Effector CD4-positive, alpha-beta T cell (primary cell): ENCODE measurements around the gene AXDND1.
"Not testable (repeated sequence)": the region's sequence is repeated elsewhere in the genome, so short reads cannot be mapped to it uniquely, and the experiment has no call there.

Experiments
- DNase-seq: peaks from one replicate; pipeline ENCODE4 v3.0.0-alpha.2; 2020

The AXDND1 gene

DNA sequence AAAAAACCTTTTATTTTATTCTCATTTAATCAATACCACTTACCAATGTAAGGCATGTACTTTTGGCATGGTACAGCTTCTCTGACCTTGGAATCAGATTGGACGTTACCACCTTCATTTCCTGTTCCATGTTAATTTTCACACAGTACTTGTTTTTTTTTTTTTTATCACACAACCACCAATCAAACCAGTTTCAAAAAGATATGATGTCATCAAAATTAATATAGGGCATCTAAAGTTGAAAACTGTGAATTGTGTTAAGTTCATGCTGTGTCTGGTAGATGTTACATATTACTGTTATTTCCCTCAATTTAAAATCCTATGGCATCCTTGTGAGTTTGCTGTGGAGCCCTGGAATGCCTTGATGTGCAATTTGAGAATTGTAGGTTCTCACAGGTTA, 124.8 kb downstream of the AXDND1 start:
- DNase-seq, result no peak

DNA sequence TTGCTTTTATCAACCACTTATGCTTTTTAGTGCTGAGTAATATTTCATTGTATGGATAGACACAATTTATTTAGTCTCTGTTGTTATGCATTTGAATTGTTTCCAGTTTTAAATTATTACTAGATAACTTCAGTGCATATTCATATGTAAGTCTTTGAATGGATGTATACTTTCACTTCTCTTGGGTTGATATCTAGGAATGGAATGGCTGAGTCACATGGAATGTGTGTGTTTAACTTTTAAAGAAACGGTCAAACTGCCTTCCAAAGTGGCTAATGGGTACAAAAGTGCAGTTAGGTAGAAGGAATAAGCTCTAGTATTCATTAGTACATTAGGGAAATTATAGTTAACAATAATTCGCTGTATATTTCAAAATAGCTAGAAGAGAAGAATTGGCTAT, 127.6 kb downstream of the AXDND1 start:
- DNase-seq, result no peak

DNA sequence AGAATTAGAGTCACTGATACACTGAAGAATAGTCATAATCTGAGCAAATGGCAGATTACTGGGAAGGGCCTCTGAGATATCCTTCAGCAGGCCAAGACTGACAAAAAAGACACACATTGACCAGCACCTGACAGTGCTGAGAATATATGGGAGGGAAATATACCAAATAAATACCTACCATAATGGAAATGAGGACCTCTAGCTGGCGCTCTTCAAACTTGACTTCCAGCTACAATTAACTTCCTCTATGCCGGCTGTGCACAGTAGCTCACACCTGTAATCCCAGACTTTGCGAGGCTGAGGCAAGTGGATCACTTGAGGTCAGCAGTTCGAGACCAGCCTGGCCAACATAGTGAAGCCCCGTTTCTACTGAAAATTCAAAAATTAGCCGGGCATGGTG, 140.4 kb downstream of the AXDND1 start:
- no peak for DNase-seq

DNA sequence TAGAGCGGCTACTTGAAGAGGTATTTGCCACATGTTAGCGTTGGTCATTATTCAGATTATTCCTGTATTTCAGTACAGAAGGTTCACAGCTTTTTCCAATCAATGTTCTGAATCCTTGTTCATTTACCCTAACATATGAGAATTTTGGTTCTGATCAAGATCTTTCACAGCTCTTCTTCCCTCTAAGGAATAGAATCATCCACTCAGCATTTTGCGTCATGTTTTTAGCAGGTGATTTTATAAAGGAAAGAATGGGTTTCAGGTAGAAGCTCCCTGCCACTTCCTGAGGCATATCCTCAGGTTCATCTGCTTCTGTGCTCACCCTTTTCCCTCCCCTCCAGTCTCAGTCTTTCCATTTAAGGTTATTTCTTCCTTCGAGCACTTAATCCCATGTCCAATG, 143.6 kb downstream of the AXDND1 start:
- no peak for DNase-seq

DNA sequence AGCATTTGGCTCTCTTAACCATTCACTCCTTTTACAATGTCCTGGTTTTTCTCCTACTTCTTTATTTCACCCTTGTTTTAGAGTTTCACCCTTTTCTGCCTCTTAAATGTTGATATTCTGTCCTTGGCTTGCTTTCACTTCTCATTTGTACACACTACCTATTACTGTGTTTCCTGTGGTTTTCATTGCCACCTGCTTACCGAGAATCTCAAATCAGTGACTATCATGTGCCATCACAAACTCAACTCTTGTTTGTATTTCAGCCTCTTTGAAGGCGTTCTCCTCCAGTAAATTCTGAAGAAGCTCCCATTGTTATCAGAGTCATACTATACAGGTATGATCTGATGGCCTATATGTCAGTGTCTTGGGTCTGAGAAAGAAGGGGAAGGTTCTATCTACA, 144.3 kb downstream of the AXDND1 start:
- DNase-seq, result no peak

DNA sequence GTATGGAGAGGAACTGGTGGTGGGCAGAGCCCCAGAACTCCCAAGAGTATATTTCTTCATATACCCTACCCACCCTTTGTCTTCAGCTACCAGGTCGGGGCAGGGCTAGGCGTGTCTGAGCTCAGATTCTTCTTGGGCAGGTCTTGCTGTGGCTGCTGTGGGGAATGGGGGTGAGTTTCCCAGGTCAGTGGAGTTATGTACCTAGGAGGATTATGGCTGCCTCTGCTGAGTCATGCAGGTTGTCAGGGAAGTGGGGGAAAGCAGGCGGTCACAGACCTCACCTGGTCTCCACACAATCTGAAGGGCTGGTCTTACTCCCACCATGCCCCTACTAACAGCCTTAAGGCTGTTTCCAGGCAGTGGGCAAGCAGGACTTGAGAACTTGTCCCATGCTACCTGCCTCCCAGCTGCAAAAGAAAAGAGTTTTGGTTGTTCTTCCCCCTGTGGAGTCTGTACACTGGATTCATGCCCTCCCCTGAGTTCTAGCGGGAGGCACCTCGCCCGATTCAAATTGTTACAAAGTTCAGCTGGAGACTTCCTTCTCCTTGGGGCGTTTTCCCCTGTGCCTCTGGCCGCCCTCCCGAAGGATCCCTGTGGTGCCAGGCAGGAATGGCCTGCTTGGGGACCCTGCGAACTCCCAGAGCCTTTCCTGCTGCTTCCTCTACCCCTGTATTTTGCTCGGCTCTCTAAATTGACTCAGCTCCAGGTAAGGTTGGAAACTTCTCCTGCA, 151.4 kb downstream of the AXDND1 start:
- no peak for DNase-seq

DNA sequence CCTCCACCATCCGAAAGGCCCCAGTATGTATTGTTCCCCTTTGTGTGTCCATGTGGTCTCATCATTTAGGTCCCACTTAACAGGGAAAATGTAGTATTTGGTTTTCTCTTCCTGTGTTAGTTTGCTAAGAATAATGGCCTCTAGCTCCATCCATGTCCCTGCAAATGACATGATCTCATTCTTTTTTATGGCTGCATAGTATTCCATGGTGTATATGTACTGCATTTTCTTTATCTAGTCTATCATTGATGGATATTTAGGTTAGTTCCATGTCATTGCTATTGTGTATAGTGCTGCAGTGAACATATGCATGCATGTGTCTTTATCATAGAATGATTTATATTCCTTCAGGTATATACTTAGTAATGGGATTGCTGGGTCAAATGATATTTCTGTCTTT, 152.8 kb downstream of the AXDND1 start:
- DNase-seq, result not testable (repeated sequence)

DNA sequence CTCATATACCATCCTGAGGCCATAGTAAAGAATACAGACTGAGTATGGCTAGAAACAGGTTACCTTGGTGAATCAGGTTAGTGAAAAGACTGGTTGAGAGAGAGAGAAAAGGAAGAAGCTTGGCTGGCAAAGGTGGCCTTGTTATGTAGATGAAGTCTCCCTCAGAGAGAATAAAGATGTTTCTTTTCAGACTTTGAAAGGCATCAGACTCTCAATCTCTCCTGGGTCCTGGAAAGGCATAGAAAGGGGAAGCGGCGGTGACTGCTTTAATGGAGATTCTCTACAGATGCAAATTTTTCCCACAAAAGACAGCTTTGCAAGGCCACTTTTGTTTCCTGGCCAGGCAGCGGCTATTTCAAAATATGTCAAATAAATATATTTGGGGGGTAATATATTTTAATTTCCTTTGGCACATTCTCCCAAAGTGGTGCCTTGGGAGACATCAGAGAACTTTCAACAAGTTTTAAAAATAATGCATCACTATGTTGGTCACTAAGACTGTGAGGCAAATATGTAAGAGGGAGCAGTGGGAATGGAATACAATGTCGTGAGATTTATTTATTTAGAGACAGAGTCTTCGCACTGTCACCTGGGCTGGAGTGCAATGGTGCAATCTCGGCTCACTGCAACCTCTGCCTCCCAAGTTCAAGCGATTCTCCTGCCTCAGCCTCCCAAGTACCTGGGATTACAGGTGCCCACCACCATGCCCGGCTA, 163.9 kb downstream of the AXDND1 start:
- no peak for DNase-seq

DNA sequence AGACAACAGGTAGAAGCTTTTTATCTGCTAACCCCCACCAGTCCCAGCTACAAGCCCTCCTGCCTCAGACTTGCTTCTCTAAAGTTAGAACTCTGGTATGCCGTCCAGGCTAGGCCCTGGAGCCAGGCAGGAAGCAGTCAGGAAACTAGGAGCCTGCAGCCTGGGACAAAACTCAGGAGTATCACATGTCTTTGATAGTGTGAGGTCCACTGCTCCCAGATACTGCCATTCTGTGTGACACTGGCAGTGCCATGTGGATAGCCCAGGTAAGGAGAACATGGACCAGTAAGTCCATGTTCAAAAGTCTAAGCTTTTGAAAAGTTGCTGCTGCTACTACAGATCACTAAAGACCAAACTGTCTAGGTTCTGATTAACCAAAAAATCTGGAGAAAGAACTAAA, 164.6 kb downstream of the AXDND1 start:
- DNase-seq, result no peak

DNA sequence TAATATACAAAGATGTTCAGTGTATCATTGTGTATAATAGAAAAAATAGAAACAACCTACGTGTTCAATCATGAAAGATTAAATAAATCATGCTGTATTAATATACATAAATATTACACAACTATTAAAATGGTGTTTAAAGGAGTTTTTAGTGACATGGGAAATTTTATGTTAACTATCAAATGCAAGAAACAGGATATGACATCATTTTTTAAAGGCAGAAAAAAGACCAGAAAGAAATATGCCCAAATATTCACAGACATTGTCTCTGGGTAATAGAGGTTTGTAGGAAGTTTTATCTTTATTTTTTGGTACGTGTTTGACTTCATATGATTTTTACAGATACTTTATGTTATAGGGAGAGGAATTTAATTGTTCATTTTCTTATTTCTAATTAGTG, 176.0 kb downstream of the AXDND1 start:
- DNase-seq, result no peak

DNA sequence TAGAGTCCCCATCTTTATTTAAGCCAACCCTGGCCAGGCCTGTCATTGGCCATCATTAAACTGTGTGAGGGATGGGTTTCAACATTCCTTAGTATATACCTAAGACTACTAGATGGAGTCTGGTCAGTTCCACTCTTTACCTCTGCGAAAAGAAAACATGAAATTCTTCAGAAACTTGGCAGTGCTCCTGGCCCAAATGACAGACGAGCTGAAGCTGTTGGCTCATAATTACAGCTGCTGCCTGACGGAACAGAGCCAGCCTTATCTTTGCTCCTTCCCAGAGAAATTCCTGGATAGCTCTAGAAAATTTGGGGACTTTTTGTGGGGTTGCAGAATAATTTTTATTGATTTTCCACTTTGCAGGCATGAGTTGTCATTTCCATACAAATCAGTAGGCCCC, 179.6 kb downstream of the AXDND1 start:
- DNase-seq, result no peak

DNA sequence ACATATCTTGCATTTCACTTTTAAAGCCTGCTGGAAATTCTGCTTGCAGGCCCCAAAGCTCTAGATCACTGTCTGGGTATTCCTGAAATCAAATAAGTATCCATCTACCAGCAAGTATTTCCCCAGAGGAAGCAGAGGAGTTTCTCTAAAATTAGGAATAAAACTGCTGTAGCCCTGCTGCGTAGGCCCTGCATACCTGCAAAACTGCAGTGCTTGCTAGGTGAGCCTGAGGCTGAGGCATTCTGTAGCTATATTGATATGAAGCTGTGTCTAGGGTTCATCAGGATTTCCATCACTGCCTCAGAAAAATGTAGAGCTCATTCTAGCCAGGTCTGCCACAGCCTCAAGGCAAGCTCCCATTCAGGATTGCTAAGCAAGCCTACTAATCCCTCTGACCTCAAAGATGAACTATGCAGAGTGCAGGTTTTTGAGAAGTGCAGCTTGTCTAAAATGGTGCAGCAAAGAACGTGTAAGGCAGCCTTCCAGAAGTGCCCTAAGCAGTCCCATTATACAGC, 181.3 kb downstream of the AXDND1 start:
- no peak for DNase-seq

DNA sequence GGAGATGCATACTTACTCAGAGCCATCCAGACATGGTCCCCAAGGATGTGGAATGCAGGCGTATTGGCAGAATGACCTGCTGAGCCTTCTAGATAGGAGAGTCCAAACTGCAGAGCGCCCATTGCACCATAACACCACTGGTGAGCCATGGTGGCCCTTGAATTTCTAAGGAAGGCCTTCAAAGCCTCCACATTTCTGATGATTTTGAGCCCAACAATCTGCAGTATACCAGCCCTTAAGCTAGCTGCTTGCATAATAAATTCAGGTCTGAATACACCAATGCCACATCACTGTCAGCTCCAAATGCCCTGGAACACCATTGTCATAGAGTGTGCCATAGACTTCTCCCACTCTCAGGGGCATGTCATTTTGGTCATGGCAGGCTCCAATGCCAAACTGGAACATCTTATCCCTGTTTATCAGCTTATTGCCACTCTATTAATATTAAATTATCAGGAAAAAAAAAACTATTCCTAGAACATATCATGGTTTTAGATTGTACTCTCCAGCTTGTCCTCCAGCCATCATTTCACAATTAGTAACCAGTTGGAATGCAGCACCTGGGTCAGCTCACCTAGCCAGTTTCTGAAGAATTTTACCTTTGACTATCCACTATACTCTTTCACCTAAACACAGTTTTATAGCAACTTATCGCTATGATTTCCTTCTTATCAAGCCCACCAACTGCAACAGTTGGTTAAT, 183.0 kb downstream of the AXDND1 start:
- no peak for DNase-seq

DNA sequence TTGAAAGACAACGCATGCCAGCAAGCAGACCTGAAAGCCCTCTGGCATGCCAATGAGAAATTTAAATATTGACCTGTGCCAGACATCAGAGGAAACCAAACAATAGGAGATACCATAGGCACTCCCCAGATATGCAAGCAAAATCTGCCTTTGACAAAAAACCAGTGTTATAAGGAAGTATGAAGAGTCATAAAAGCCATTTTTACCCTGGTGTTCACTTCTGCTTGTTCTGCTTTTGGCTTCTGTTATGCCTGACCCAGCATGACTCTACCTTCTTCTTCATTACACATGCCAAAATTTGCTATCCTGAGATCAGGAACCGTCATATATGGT, 183.6 kb downstream of the AXDND1 start:
- no peak for DNase-seq

DNA sequence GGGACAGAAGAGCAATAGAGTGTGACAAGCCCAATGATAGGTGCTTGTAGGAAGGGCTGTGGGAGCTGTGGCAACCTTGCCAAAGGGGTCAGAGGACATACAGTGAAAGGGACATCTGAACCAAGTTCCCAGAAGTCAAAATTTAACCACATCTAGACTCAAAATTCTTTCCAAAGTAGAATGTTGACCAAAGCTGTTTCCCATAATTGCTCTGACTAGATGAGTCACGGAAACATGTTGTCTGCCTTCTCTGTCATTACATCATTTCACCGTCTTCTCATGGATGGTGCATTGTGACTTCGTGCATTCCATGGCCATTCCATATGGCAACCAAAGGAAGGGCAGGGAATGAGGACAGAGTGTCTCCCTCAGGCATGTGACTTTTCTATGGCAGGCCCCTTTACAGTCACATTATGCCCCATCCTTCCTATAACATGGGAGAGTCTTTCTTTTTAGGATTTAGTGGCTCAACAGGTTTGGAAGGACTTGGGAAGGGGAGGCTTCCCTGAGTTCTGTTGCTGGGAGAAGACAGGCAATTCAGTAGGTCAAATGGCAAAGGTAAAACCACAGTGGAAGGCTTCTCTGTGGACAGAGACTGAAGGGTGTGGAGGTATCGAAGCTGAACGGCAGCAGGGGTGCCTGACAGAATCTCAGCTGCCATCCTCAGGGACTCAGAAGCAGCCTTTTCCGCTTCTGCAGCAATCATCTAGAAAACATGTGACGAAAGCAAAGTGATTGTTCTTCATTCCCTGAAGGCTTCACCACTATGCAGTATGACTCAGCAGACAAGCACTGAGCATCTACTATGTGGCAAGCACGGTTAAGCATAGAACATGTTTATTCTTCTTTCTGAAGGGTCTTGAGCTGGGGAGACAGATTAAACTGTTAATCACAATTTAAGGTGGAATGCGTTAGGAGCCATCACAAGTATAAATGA, 185.2 kb downstream of the AXDND1 start:
- DNase-seq, result no peak

DNA sequence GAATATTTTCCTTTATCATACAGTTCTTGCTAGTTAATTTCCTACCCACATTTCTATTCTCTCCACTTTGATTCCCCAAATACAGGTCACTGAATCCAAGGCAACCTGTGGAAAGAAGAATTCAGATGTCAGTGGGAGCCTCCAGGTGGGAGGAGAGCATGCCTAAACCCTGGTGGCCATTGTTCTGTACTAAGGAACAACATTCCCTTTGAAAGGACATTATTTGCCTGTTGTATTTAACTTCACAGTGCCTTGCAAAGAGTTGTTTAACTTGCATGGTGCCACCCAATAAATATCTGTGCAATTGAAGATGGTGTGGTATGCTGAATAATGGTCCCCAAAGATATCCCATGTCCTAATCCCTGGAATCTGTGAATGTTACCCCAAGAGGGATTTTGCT, 188.7 kb downstream of the AXDND1 start:
- DNase-seq, result no peak

DNA sequence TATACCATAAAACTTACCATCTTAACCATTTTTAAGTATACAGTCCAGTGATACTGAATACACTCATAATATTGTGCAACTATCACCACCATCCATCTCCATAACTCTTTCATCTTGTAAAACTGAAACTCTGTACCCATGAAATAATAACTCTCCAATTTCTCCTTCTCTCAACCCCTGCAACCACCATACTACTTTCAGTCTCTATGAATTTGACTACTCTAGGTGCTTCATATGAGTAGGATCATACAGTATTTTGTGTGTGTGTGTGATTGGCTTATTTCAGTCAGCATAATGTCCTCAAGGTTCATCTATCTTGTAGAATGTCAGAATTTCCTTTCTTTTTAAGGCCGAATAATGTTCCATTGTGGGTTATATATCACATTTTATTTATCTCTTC, 192.3 kb downstream of the AXDND1 start:
- no peak for DNase-seq

DNA sequence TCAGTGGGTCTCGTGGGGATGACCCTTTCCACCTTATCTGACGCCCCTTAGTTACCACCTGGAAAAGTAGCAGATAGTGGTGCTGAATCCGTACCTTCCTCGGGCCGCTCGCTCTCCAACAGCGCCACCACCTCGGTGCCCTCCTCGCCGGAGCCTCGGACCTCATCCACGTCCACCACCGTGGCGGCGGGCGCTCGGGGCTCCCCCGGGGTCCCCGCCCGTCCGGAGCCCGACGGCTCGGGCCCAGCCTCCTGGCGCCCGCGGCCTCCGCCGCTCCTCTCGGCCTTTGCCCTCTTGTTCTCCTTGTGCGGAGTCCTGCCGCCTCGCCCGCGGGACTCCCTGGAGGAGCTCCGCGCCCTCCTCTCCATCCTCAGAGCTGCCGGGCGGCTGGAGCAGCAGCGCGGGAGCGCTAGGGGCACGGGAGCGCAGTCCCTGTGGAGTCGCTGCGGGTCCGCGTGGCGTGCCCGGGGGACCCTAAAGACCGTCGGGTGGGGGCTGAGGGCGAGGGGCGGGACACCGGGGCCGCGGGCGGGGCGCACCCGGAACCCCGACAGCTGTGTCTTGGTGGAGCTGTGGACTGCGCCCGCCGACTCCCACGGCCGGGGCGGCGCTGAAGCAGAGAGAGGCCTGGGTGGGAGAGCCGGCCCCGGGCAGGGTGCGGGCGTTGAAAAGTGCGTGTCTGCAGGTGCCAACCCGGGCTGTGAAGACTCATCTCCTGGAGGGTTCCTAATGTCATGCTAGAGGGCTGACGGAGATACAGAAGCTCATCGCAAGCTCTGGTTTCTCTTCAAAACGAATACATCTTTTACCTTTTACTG, 209.9 kb downstream of the AXDND1 start, which contains the start of gene NPHS2:
Gene NPHS2, minus strand, starts transcription at position 452 of the 818 bp plus-strand sequence. Its CDS starts 84 bp downstream, at position 368.
- DNase-seq, result no peak

DNA sequence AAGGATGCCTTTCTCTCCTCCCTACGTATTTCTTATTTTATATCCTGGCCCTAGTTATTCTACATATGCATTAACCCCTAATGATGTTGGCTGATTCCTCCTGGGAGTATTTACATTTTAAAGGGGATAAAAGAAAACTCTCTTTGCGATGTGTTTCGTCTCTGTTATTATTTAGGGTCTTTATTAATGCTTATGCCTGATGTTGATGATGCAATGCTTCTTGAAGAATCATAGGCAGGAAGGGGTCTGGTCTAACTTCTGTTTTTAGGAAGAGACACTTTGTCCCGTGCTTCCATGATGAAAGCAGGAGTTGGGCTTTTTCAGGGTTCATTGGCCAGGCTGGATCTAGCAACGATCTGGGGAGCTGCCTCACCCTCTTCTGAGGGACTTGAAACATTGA, 210.7 kb downstream of the AXDND1 start:
- DNase-seq, result no peak

DNA sequence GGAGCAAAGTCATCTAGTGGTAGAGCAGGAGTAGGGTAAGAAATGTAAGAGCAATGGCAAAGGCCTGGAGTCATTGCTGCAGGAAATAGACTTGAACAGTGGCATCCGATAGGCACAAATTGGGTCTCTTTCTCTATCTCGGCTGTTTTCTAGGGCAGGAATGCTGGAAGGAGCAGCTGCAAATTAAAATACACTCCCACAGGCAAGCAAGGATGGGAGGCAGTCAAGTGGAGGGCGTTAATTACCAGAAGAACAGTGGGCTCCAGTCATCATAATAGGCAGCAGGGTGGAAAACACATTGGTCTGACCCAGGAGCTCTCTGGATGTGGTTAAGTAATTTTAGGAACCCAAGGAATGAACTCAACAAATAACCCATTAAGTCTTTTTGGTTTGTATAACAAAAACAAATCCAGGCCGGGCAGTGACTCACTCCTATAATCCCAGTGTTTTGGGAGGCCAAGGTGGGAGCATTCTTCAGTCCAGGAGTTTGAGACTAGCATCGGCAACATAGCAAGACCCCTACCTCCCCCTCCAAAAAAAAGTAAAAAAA, 218.1 kb downstream of the AXDND1 start:
- no peak for DNase-seq

DNA sequence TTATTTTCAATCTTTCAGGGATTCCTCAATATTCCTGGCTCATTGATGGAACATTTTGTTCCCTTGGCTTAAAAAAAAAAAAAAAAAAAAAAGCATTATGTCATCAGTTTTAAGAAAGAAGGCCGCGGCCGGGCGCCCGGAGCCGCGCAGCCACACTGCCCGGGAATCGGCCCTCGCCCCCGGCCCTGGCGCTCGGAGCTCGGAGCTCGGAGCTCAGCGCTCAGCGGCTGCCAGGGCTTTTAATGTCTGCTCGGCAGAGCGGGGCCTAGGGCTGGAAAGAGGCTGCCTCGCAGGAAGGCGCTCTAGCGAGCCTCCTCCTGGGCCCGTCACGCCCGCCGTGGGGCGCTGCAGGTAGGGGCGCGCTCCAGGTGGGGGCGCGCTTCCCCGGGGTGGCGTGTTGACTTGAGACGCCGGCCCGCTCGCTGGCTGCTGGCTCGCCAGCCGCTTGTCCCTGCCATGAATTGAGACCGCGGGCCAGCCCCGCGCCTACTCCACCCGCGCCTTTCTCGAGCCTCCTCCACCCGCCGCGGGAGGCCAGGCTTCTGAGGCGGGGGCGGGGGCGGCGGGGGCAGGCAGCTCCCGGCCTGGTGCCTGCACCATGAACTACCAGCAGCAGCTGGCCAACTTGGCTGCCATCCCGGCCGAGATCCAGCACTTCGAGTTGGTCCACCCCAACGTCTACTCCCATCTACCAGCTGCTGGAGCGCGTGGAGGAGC, 220.5 kb downstream of the AXDND1 start:
- DNase-seq, result no peak
